Natural killer cell (primary cell): ENCODE data around the gene DCAF8. TPM values are rescaled to one million over a fixed set of nuclear protein-coding genes. Genes with fewer than 3 reads are reported as not detected.

Experiments used
- ATAC-seq, 3 donors: fragments of 150-1000 bp in 2 of 3; fragments of 200-7000 bp in 1 of 3; cut with Tn5 transposase; 1 replicate in 1 of 3; 2 replicates in 2 of 3; pipeline ENCODE4 v1.10.0; 2021; ENCODE audit warnings: mild to moderate bottlenecking in 2 of 3, moderate library complexity in 2 of 3
- DNase-seq, 2 donors: peaks; one replicate each; pipeline versions ENCODE4 v3.0.0 to v3.0.0-alpha.2; 2013 to 2021; ENCODE audit warnings: mixed read lengths in 1 of 2
- H3K27ac ChIP-seq: one replicate; pipeline ENCODE4 v1.5.1; 2013; ENCODE audit warnings: mild to moderate bottlenecking, low read length
- H3K27me3 ChIP-seq: one replicate; pipeline ENCODE4 v1.6.1; 2013; ENCODE audit warnings: low read length; ENCODE audit not compliant: control insufficient read depth, insufficient read depth
- H3K36me3 ChIP-seq: one replicate; pipeline ENCODE4 v1.6.1; 2013; ENCODE audit warnings: low read length; ENCODE audit not compliant: control insufficient read depth, insufficient read depth
- H3K4me1 ChIP-seq: one replicate; pipeline ENCODE4 v1.6.1; 2013; ENCODE audit warnings: low read length; ENCODE audit not compliant: control insufficient read depth, insufficient read depth
- H3K4me3 ChIP-seq: one replicate; pipeline ENCODE4 v1.5.1; 2013; ENCODE audit warnings: low read length
- H3K9me3 ChIP-seq: one replicate; pipeline ENCODE4 v1.6.1; 2013; ENCODE audit warnings: low read length; ENCODE audit not compliant: control insufficient read depth, insufficient read depth
- H3K27ac Mint-ChIP-seq, 2 donors: one replicate each; pipeline ENCODE4 v1.8.0; 2022; ENCODE audit warnings: mild to moderate bottlenecking in 2 of 2, mixed read lengths in 2 of 2, moderate library complexity in 1 of 2
- H3K27me3 Mint-ChIP-seq, 2 donors: one replicate each; pipeline ENCODE4 v1.8.0; 2022; ENCODE audit warnings: low read depth in 2 of 2, mixed read lengths in 2 of 2
- H3K36me3 Mint-ChIP-seq: one replicate; pipeline ENCODE4 v1.8.0; 2022; ENCODE audit warnings: mixed read lengths
- H3K4me1 Mint-ChIP-seq, 2 donors: one replicate each; pipeline ENCODE4 v1.8.0; 2022; ENCODE audit warnings: mixed read lengths in 2 of 2
- H3K4me3 Mint-ChIP-seq: one replicate; pipeline ENCODE4 v1.8.0; 2022; ENCODE audit warnings: mild to moderate bottlenecking, moderate library complexity, mixed read lengths
- H3K9me3 Mint-ChIP-seq, 2 donors: one replicate each; pipeline ENCODE4 v1.8.0; 2022; ENCODE audit warnings: mixed read lengths in 2 of 2
- WGBS: methylation state at CpG from one replicate; pipeline ENCODE4 v1.1.7; 2013; ENCODE audit warnings: missing lambda C conversion rate; ENCODE audit not compliant: insufficient coverage; 5-methylcytosine and 5-hydroxymethylcytosine counted together
- intact Hi-C: fragments of 100-400 bp; cut with micrococcal nuclease; formaldehyde crosslinking; loops from one replicate; pipeline ENCODE4 v1.14.2; 2022
- total RNA-seq, 4 donors: library from RNA; stranded (reverse); fragments of 120-200 nt in 1 of 4; gene quantifications; one replicate each; pipeline versions ENCODE4 v1.2.3 to v1.2.4, GENCODE V29; 2013 to 2022
- TF ChIP-seq, protein P1 (sequence below): fragments of 200-600 bp; IDR thresholded peaks from one replicate; pipeline ENCODE4 v1.8.0; 2022; ENCODE audit warnings: antibody characterized with exemption

DCAF8 gene
- total RNA-seq, 3 donors from 2014 or later (not counting 1 experiment from before 2014, with no cell fraction given): 189 to 201 (median 189) TPM

DNA sequence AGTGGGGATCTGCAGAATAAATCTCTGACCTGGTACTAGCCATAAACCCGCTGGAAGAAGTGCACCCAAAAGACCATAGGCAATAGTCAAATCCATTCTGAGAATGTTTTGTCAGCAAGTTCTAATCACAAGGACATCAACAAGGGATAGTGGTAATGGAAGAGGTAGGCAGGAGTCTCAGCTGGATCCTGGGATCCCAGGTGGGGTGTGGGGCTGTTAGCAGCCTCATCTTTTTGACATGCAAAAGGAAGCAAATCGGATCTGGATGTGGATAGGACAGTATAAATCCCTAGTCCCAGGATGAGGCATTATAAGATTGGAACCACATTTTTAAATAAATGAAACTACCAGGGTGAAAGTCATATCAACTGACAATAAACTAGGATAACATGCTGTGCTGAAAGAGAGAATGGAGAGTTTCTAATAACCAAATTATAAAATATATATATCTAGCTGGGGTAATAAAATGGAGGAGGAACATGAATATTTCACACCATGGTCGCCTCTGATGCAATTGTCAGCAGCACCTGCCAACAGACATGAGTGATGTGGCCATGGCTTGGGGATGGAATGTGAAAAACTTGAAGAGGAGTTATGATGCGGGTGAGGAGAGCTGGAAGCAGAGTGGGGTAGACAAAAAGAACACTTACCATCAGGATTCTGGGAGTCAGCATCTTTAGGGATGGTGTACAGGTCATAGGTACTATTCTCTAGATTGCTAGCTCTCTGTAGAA, 46.3 kb upstream of the DCAF8 start:
- ATAC-seq: no peak
- Histone ChIP-seq H3K4me3 (no peak overlapping the region), H3K36me3 (peaks cover 88% of the 10 kb centered on the region), H3K27ac (no peak overlapping the region), H3K4me1 (no peaks in the 10 kb centered on the region), H3K27me3 (no peaks in the 10 kb centered on the region), H3K9me3 (no peaks in the 10 kb centered on the region)
- Mint-ChIP-seq H3K9me3 (no peaks in the 10 kb centered on the region), H3K27me3 (no peaks in the 10 kb centered on the region), H3K27ac (peak overlapping the region in 1 of 2 donors; percentile 1), H3K36me3 (peaks cover 43% of the 10 kb centered on the region), H3K4me1 (peaks cover 0 to 7% of the 10 kb centered on the region in 2 donors), H3K4me3 (no peak overlapping the region)
- no peak for DNase-seq
- 99% methylated on average over 3 of the region's 4 CpGs for WGBS
- TF ChIP-seq, protein P1, sequence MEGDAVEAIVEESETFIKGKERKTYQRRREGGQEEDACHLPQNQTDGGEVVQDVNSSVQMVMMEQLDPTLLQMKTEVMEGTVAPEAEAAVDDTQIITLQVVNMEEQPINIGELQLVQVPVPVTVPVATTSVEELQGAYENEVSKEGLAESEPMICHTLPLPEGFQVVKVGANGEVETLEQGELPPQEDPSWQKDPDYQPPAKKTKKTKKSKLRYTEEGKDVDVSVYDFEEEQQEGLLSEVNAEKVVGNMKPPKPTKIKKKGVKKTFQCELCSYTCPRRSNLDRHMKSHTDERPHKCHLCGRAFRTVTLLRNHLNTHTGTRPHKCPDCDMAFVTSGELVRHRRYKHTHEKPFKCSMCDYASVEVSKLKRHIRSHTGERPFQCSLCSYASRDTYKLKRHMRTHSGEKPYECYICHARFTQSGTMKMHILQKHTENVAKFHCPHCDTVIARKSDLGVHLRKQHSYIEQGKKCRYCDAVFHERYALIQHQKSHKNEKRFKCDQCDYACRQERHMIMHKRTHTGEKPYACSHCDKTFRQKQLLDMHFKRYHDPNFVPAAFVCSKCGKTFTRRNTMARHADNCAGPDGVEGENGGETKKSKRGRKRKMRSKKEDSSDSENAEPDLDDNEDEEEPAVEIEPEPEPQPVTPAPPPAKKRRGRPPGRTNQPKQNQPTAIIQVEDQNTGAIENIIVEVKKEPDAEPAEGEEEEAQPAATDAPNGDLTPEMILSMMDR: no peak
- intact Hi-C loops: no loop called here

DNA sequence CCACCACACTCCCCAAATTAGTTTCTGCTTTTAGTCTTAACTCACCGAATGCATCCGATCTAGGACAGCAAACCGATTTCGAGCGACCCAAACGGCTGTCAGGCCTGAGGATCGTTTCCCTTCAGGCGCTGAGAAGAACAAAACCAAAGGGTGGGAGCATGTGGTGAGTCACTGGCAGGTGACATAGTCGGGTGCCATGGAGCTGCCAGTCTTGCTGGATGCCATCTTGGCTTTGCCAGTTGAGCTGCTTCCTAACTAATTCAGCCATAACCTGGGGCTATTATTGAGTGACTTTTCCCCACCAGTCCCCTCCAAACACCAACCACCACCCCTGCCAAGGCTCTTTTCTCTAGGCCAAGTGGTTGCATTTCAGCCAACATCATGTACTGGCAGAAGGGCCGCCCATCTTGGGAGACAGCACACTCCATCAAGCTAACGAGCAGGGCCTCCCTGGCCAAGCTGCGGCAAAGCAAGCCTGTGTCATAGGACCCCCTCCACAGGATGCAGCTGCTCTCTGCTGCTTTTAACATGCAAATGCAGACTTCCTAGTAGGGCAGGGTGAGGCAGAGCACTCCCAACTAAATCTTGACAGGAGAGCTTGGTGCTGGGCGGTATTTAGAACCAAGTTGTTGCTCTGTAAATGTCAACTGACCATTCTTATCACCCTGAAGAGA, 44.9 kb upstream of the DCAF8 start:
- H3K36me3 Mint-ChIP-seq: peaks cover 41% of the 10 kb centered on the region
- 91% methylated on average over 13 of the region's 13 CpGs for WGBS
- intact Hi-C loops: no loop called here
- Histone ChIP-seq H3K4me1 (no peaks in the 10 kb centered on the region), H3K27me3 (no peaks in the 10 kb centered on the region), H3K4me3 (no peak overlapping the region), H3K9me3 (no peaks in the 10 kb centered on the region), H3K27ac (peak overlapping the region; percentile 0), H3K36me3 (peaks cover 87% of the 10 kb centered on the region)
- DNase-seq (no peak), ATAC-seq (no peak)
- H3K4me1 Mint-ChIP-seq: no peaks in the 10 kb centered on the region
- no peak overlapping the region for H3K27ac Mint-ChIP-seq
- H3K9me3 Mint-ChIP-seq: no peaks in the 10 kb centered on the region
- H3K27me3 Mint-ChIP-seq: no peaks in the 10 kb centered on the region
- H3K4me3 Mint-ChIP-seq: no peak overlapping the region
- TF ChIP-seq, protein P1: no peak

DNA sequence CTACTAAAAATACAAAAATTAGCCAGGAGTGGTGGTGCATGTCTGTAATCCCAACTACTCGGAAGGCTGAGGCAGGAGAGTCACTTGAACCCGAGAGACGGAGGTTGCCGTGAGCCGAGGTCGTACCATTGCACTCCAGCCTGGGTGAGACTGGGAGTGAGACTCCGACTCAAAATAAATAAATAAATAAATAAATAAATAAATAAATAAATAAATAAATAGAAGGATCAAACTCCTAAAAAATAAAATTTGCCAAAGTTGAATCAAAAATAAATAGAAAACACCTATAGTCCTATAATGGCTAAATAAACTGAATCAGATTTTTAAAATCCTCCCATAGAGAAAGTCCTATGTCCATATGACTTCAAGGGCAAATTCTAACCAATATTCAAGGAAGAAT, 37.8 kb upstream of the DCAF8 start:
- Mint-ChIP-seq H3K36me3 (peaks cover 56% of the 10 kb centered on the region), H3K9me3 (no peaks in the 10 kb centered on the region), H3K27me3 (no peaks in the 10 kb centered on the region), H3K27ac (no peak overlapping the region), H3K4me1 (no peaks in the 10 kb centered on the region), H3K4me3 (no peak overlapping the region)
- intact Hi-C loops: no loop called here
- Histone ChIP-seq H3K27me3 (no peaks in the 10 kb centered on the region), H3K4me1 (no peaks in the 10 kb centered on the region), H3K27ac (no peak overlapping the region), H3K4me3 (no peak overlapping the region), H3K9me3 (no peaks in the 10 kb centered on the region), H3K36me3 (peaks cover 81% of the 10 kb centered on the region)
- ATAC-seq (no peak), DNase-seq (no peak)
- 85% methylated on average over 4 of the region's 7 CpGs for WGBS
- TF ChIP-seq, protein P1: no peak
